ENCODE data around the gene CHN2. TPM values are rescaled to one million over a fixed set of nuclear protein-coding genes. Genes with fewer than 3 reads are reported as not detected.
A peak's percentile ranks its signal among the peaks of the same experiment; 100 is the strongest.

CHN2 gene
- total RNA-seq, 1 experiment from 2014 or later: 7.7 TPM

DNA sequence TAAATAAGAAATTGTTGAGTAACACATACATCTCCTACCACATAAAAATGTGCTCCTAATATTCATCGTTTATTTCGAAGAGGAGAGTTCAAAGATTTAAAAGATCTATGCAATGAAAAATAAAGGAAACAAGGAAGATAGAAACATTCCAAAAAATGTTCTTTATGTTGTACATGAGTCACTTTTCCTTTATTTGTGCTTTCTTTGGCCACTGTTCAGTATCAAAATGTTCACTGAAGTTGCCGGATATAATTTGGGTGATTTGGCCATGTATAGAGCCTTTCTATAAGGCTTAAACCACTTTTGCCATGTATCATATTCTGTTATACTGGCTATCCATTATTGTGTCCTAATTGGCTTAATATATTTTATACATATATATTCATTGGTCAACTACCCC is 306.1 kb downstream of the CHN2 start:
- POLR2A ChIA-PET (ENCODE audit: unreplicated experiment): no interaction called here
- H3K4me2 ChIP-seq (ENCODE audit: low read length): no peak overlapping the region
- no TSS peak for BruUV-seq (replicated peaks)

DNA sequence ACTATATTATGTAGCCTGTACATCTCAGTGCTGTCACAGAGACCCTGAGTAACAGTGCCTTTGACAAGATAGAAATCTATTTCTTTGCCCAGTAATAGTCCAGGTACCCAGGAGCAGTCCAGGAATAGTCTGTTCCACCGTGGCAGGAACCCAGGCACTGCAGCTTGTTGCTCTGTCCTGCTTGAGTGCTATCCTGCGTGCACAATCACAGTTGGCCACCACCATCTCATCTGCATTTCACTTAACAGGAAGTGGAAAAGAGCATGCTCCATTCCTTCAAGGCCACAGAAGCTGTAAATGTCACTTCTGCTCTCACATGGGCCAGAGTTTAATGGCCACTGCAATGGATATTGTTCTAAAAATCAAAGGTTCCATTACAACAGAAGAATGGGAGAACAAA is 307.6 kb downstream of the CHN2 start:
- POLR2A ChIA-PET (ENCODE audit: unreplicated experiment): no interaction called here
- BruUV-seq (replicated peaks): no TSS peak
- H3K9me2 ChIP-seq (replicated peaks; ENCODE audit: low read length): no peaks in the 10 kb centered on the region
- ATAC-seq: no peak
- CTCF ChIA-PET: no interaction called here
- H3K4me3 ChIP-seq (ENCODE audit: low read length): no peak overlapping the region
- intact Hi-C loops (cut with micrococcal nuclease): no loop called here
- H3K27me3 ChIP-seq (ENCODE audit: low read length): no peaks in the 10 kb centered on the region
- TF ChIP-seq, protein P1, sequence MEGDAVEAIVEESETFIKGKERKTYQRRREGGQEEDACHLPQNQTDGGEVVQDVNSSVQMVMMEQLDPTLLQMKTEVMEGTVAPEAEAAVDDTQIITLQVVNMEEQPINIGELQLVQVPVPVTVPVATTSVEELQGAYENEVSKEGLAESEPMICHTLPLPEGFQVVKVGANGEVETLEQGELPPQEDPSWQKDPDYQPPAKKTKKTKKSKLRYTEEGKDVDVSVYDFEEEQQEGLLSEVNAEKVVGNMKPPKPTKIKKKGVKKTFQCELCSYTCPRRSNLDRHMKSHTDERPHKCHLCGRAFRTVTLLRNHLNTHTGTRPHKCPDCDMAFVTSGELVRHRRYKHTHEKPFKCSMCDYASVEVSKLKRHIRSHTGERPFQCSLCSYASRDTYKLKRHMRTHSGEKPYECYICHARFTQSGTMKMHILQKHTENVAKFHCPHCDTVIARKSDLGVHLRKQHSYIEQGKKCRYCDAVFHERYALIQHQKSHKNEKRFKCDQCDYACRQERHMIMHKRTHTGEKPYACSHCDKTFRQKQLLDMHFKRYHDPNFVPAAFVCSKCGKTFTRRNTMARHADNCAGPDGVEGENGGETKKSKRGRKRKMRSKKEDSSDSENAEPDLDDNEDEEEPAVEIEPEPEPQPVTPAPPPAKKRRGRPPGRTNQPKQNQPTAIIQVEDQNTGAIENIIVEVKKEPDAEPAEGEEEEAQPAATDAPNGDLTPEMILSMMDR (conservative IDR thresholded peaks at IDR 0.05; ENCODE audit: low read depth, low read length): no peak
- TF ChIP-seq EZH2phosphoT487 (IDR thresholded peaks at IDR 0.05; ENCODE audit: borderline replicate concordance, low read length) (no peak), EZH2 (IDR thresholded peaks at IDR 0.05; ENCODE audit: low read length, unreplicated experiment) (no peak)
- no peaks in the 10 kb centered on the region for H3F3A ChIP-seq (ENCODE audit: low read length, unreplicated experiment)
- no peaks in the 10 kb centered on the region for H3K36me3 ChIP-seq (ENCODE audit: low read depth, low read length)
- no peak for DNase-seq
- H3K27ac ChIP-seq (ENCODE audit: low read length): no peak overlapping the region
- H4K20me1 ChIP-seq (ENCODE audit: low read length): no peaks in the 10 kb centered on the region
- no peak overlapping the region for H2AFZ ChIP-seq (ENCODE audit: low read length)
- no peaks in the 10 kb centered on the region for H3K79me2 ChIP-seq (ENCODE audit: low read length)
- no peaks in the 10 kb centered on the region for H3K4me1 ChIP-seq (ENCODE audit: insufficient read depth, low read length)
- H3K9ac ChIP-seq (ENCODE audit: low read length): no peak overlapping the region
- H3K4me2 ChIP-seq (ENCODE audit: low read length): no peak overlapping the region
- no peaks in the 10 kb centered on the region for H3K9me3 ChIP-seq (ENCODE audit: low read length)

More for the DNA sequence above, 306.1 kb downstream of the CHN2 start:
- H3K9me3 ChIP-seq (ENCODE audit: low read length): no peaks in the 10 kb centered on the region
- H3K9ac ChIP-seq (ENCODE audit: low read length): no peak overlapping the region
- H4K20me1 ChIP-seq (ENCODE audit: low read length): no peaks in the 10 kb centered on the region
- no peak overlapping the region for H3K4me3 ChIP-seq (ENCODE audit: low read length)
- intact Hi-C loops (cut with micrococcal nuclease): no loop called here
- H3K79me2 ChIP-seq (ENCODE audit: low read length): no peaks in the 10 kb centered on the region
- DNase-seq: no peak
- no peak overlapping the region for H3K27ac ChIP-seq (ENCODE audit: low read length)
- TF ChIP-seq EZH2phosphoT487 (IDR thresholded peaks at IDR 0.05; ENCODE audit: borderline replicate concordance, low read length): no peak
- no peak for TF ChIP-seq EZH2 (IDR thresholded peaks at IDR 0.05; ENCODE audit: low read length, unreplicated experiment)
- TF ChIP-seq, protein P1 (conservative IDR thresholded peaks at IDR 0.05; ENCODE audit: low read depth, low read length): no peak
- CTCF ChIA-PET: interaction anchor here (0.6 kb wide), 1 partner anchor 51 kb away, joined by 3 read pairs; no protein-coding TSS in a partner anchor
- no peaks in the 10 kb centered on the region for H3K36me3 ChIP-seq (ENCODE audit: low read depth, low read length)
- H3K27me3 ChIP-seq (ENCODE audit: low read length): no peaks in the 10 kb centered on the region
- peak; percentile 31; the same call in 1 of the 2 replicates for ATAC-seq
- no peak overlapping the region for H2AFZ ChIP-seq (ENCODE audit: low read length)
- H3K9me2 ChIP-seq (replicated peaks; ENCODE audit: low read length): no peaks in the 10 kb centered on the region
- no peaks in the 10 kb centered on the region for H3F3A ChIP-seq (ENCODE audit: low read length, unreplicated experiment)
- H3K4me1 ChIP-seq (ENCODE audit: insufficient read depth, low read length): no peaks in the 10 kb centered on the region

DNA sequence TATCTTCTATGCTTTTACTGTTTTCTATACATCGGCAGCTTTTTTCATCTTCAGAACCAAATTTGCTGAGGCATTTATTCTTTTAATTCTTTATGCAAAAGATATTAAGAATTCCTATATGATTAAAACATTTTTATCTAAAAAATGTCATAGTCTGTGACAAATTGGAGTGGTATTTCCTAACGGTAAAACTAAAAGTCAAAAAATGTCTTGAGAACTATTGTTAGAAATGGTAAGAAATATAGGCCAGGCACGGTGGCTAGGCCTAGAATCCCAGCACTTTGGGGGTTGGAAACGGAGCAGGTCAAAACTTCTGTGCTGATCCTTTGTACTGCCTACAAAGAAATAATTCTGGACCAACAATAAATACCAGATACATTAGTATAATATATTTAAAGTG is 311.4 kb downstream of the CHN2 start:
- Histone ChIP-seq H3K27me3 (ENCODE audit: low read length) (no peaks in the 10 kb centered on the region), H3K4me3 (ENCODE audit: low read length) (no peak overlapping the region), H4K20me1 (ENCODE audit: low read length) (no peaks in the 10 kb centered on the region), H3F3A (ENCODE audit: low read length, unreplicated experiment) (no peaks in the 10 kb centered on the region), H3K4me2 (ENCODE audit: low read length) (no peak overlapping the region), H3K36me3 (ENCODE audit: low read depth, low read length) (no peaks in the 10 kb centered on the region), H3K79me2 (ENCODE audit: low read length) (no peaks in the 10 kb centered on the region), H3K27ac (ENCODE audit: low read length) (no peak overlapping the region), H2AFZ (ENCODE audit: low read length) (no peak overlapping the region), H3K9me2 (replicated peaks; ENCODE audit: low read length) (no peaks in the 10 kb centered on the region), H3K9ac (ENCODE audit: low read length) (no peak overlapping the region), H3K4me1 (ENCODE audit: insufficient read depth, low read length) (no peaks in the 10 kb centered on the region), H3K9me3 (ENCODE audit: low read length) (no peaks in the 10 kb centered on the region)
- POLR2A ChIA-PET (ENCODE audit: unreplicated experiment): no interaction called here
- TF ChIP-seq, protein P1 (conservative IDR thresholded peaks at IDR 0.05; ENCODE audit: low read depth, low read length): no peak
- TF ChIP-seq EZH2 (IDR thresholded peaks at IDR 0.05; ENCODE audit: low read length, unreplicated experiment): no peak
- no peak for TF ChIP-seq EZH2phosphoT487 (IDR thresholded peaks at IDR 0.05; ENCODE audit: borderline replicate concordance, low read length)
- DNase-seq (no peak), ATAC-seq (no peak)
- intact Hi-C loops (cut with micrococcal nuclease): no loop called here
- CTCF ChIA-PET: no interaction called here
- no TSS peak for BruUV-seq (replicated peaks)
